Sigmoid colon (tissue), 7 donors: Measurements from ENCODE around the gene P2RX3. TPM values are rescaled to one million over a fixed set of nuclear protein-coding genes. Genes with fewer than 3 reads are reported as not detected.

Experiments
- DNase-seq: peaks from one replicate; pipeline ENCODE4 v3.0.0-alpha.2; 2019
- H3K27ac ChIP-seq, 4 donors: fragments of 200-600 bp; sonication (generic); one replicate each; pipeline ENCODE4 v1.5.1; 2016 to 2019; ENCODE audit warnings: mild to moderate bottlenecking in 1 of 4
- H3K27me3 ChIP-seq, 3 donors: fragments of 200-600 bp; sonication (generic); one replicate each; pipeline ENCODE4 v1.5.1; 2019; ENCODE audit warnings: mild to moderate bottlenecking in 1 of 3
- H3K36me3 ChIP-seq, 4 donors: fragments of 200-600 bp; sonication (generic); one replicate each; pipeline ENCODE4 v1.5.1; 2016 to 2019
- H3K4me1 ChIP-seq, 4 donors: fragments of 200-600 bp; sonication (generic); one replicate each; pipeline ENCODE4 v1.5.1; 2017 to 2019
- H3K4me3 ChIP-seq, 4 donors: fragments of 200-600 bp; sonication (generic); one replicate each; pipeline ENCODE4 v1.5.1; 2017 to 2019; ENCODE audit warnings: mild to moderate bottlenecking in 2 of 4, moderate library complexity in 1 of 4
- H3K9me3 ChIP-seq, 4 donors: fragments of 200-600 bp in 3 of 4; sonication (generic) in 3 of 4; one replicate each; pipeline versions ENCODE4 v1.5.1 to v1.6.1; 2013 to 2019
- EP300 ChIP-seq, 4 donors: sonication (generic); formaldehyde crosslinking; IDR thresholded peaks; one replicate each; pipeline ENCODE4 v1.6.1; 2017; ENCODE audit warnings: antibody characterized with exemption in 4 of 4
- POLR2A ChIP-seq, 2 donors: fragments of 450-650 bp; IDR thresholded peaks; one replicate each; pipeline ENCODE4 v1.6.1; 2016; ENCODE audit warnings: antibody characterized with exemption in 2 of 2, mild to moderate bottlenecking in 2 of 2, moderate library complexity in 2 of 2
- POLR2AphosphoS5 ChIP-seq, 4 donors: sonication (generic); formaldehyde crosslinking; IDR thresholded peaks; one replicate each; pipeline ENCODE4 v1.6.1; 2017; ENCODE audit warnings: antibody characterized with exemption in 4 of 4
- WGBS, 2 donors: extraction: QIAGEN DNeasy Blood & Tissue Kit; methylation state at CpG; one replicate each; pipeline ENCODE4 v1.1.7; 2013; 5-methylcytosine and 5-hydroxymethylcytosine counted together
- intact Hi-C: fragments of 100-400 bp; cut with DNase I; formaldehyde crosslinking; loops from one replicate; pipeline ENCODE4 v1.15.1; 2023
- polyA plus RNA-seq, 3 donors: library from polyadenylated mRNA; stranded (reverse); fragments of 200-250 nt; gene quantifications; one replicate each; pipeline ENCODE4 v1.2.3, GENCODE V29; 2013
- total RNA-seq, 4 donors: library from RNA; depleted of rRNA; stranded (reverse); fragments of >200 nt; gene quantifications; one replicate each; pipeline ENCODE4 v1.1.0, GENCODE V29; 2016
- TF ChIP-seq, protein P1 (sequence below), 4 experiments: fragments of 450-650 bp in 3 of 4; fragments of 200-600 bp in 1 of 4; IDR thresholded peaks; one replicate each; pipeline ENCODE4 v1.5.1; 2016 to 2019; ENCODE audit warnings: antibody characterized with exemption in 4 of 4, mild to moderate bottlenecking in 3 of 4, moderate library complexity in 2 of 4
- donor health status: healthy with polysubstance abuse.
- donor health status: Bipolar disorder and iron deficiency.
- donor health status: healthy.

The P2RX3 gene
- total and polyA plus RNA-seq, 7 donors = 0.07 to 0.36 TPM; not detected in 5

DNA sequence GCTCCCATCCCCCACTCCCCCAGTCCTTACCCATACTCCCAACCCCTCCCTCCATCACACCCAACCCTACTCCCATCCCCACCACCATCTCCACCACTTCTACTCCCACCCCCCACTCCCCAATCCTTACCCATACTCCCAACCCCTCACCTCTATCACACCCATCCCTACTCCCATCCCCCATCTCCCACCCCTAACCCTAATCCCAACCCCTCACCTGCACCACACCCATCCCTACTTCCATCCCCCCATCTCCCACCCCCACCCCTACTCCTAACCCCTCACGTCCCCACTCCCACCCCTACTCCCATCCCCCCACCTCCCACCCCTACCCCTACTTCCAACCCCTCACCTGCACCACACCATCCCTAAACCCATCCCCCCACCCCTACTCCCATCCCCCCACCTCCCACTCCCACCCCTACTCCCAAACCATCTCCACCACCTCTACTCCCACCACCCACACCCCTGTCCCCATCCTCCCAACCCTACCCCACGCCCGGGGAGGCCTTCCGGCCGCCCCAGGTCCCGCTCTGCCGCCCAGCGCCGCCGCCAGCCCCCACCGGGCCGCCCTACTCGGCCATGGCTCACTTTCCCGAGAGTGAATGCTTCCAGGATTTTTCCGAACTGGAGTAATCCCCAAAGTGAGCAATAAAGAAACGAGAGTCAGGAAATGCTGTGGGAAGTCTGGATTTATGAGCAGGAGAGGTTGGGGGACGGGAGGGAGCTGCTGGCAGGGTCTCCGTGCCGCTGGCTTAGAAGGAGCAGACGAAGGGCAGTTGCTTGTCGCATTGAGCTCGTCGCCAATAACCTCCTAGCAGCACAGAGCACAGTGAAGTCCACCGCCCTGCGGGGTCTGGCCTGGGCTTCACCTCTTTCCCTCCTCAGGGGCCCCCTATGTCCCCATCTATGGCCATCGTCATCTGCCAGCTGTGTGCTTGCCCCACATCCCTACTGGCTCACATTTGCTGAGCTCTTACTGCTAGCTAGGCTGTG lies 38.2 kb downstream of the P2RX3 start:
- no peaks in the 10 kb centered on the region for H3K4me1 ChIP-seq
- intact Hi-C loops = no loop called here
- no peak overlapping the region for H3K4me3 ChIP-seq
- no peaks in the 10 kb centered on the region for H3K36me3 ChIP-seq
- no peaks in the 10 kb centered on the region for H3K9me3 ChIP-seq
- no peak for DNase-seq
- WGBS, 2 donors = 68% methylated on average over 26 of the region's 26 CpGs
- no peak overlapping the region for H3K27ac ChIP-seq
- TF ChIP-seq EP300 (IDR thresholded peaks at IDR 0.05) (no peak), POLR2AphosphoS5 (IDR thresholded peaks at IDR 0.05) (no peak), POLR2A (IDR thresholded peaks at IDR 0.05) (no peak)
- TF ChIP-seq, protein P1, sequence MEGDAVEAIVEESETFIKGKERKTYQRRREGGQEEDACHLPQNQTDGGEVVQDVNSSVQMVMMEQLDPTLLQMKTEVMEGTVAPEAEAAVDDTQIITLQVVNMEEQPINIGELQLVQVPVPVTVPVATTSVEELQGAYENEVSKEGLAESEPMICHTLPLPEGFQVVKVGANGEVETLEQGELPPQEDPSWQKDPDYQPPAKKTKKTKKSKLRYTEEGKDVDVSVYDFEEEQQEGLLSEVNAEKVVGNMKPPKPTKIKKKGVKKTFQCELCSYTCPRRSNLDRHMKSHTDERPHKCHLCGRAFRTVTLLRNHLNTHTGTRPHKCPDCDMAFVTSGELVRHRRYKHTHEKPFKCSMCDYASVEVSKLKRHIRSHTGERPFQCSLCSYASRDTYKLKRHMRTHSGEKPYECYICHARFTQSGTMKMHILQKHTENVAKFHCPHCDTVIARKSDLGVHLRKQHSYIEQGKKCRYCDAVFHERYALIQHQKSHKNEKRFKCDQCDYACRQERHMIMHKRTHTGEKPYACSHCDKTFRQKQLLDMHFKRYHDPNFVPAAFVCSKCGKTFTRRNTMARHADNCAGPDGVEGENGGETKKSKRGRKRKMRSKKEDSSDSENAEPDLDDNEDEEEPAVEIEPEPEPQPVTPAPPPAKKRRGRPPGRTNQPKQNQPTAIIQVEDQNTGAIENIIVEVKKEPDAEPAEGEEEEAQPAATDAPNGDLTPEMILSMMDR (IDR thresholded peaks at IDR 0.05) = no peak
- peaks cover 0 to 4% (median 0%) of the 10 kb centered on the region in 3 donors for H3K27me3 ChIP-seq

DNA sequence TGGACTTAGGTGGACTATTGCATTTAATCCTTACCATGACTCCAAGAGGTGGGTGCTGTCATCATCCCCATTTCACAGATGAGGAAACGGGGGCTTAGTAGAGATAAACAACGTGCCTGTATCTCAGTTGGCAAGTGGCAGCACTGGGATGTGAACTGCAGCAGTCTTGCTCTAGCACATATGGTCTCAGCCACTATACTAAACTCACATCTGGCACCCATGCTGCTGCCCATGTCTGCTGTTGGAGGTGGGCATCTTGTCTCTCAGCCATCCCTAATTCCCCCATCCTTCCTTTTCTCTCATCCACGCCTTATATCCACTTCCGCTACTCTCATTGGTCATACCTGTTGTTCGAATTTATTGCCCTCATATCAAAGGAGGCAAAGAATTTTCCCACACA lies 39.0 kb downstream of the P2RX3 start:
- DNase-seq = no peak
- no peaks in the 10 kb centered on the region for H3K9me3 ChIP-seq
- no peak overlapping the region for H3K4me3 ChIP-seq
- peaks cover 0 to 4% (median 0%) of the 10 kb centered on the region in 3 donors for H3K27me3 ChIP-seq
- H3K36me3 ChIP-seq = no peaks in the 10 kb centered on the region
- no peak overlapping the region for H3K27ac ChIP-seq
- TF ChIP-seq POLR2A (IDR thresholded peaks at IDR 0.05) (no peak), EP300 (IDR thresholded peaks at IDR 0.05) (no peak), POLR2AphosphoS5 (IDR thresholded peaks at IDR 0.05) (no peak)
- TF ChIP-seq, protein P1 (IDR thresholded peaks at IDR 0.05) = no peak
- H3K4me1 ChIP-seq = no peaks in the 10 kb centered on the region
- 35 to 71% methylated on average over 5 of the region's 5 CpGs for WGBS, 2 donors
- intact Hi-C loops = no loop called here

DNA sequence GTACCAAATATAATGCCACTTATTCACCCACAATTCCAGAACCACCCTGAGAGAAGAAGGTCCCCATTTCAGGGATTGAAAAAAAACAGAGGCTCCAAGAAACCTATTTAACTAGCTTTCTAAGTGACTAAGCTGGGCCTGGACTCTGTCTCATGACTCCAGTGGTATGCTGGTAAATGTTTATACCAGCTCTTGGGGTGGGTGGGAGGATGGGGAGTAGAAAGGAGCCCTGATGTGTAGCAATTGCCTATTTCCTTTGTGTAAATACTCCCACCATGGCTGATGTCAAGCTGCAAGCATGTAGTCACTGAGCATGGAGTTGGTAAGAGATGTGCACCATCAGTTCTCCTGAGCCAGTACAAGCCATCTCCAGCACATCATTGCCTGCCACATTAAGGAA lies 40.0 kb downstream of the P2RX3 start:
- no peaks in the 10 kb centered on the region for H3K36me3 ChIP-seq
- H3K9me3 ChIP-seq = no peaks in the 10 kb centered on the region
- no peak overlapping the region for H3K4me3 ChIP-seq
- no peaks in the 10 kb centered on the region for H3K4me1 ChIP-seq
- H3K27ac ChIP-seq = no peak overlapping the region
- DNase-seq = no peak
- intact Hi-C loops = no loop called here
- TF ChIP-seq POLR2A (IDR thresholded peaks at IDR 0.05) = no peak
- TF ChIP-seq EP300 (IDR thresholded peaks at IDR 0.05) = no peak
- TF ChIP-seq, protein P1 (IDR thresholded peaks at IDR 0.05) = no peak
- TF ChIP-seq POLR2AphosphoS5 (IDR thresholded peaks at IDR 0.05) = no peak
- peaks cover 0 to 4% (median 0%) of the 10 kb centered on the region in 3 donors for H3K27me3 ChIP-seq

DNA sequence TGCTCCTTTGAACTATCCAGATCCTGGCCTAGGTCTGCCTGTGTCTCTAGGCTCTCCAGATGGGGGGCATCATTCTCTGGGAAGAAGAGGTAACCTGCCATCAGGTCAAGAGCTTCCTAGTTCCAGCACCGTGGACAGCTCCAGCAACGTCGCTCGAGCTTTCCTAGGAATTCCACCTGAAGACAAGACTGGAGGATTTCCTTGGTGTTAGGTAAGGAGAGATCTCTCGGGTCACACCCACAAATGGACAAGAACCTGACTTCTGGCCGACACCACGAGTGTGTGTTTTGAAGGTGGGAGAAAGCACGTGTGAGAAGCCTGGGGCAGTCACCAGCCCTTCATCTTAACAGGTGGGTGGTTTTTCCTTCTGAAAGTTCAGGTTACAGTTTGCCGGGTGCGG lies 41.6 kb downstream of the P2RX3 start:
- H3K27me3 ChIP-seq = peaks cover 0 to 4% (median 0%) of the 10 kb centered on the region in 3 donors
- no peak overlapping the region for H3K27ac ChIP-seq
- no peaks in the 10 kb centered on the region for H3K36me3 ChIP-seq
- no peaks in the 10 kb centered on the region for H3K4me1 ChIP-seq
- intact Hi-C loops = no loop called here
- no peak for DNase-seq
- 29 to 32% methylated on average over 10 of the region's 10 CpGs for WGBS, 2 donors
- H3K4me3 ChIP-seq = no peak overlapping the region
- no peaks in the 10 kb centered on the region for H3K9me3 ChIP-seq
- no peak for TF ChIP-seq EP300 (IDR thresholded peaks at IDR 0.05)
- TF ChIP-seq POLR2AphosphoS5 (IDR thresholded peaks at IDR 0.05) = no peak
- no peak for TF ChIP-seq POLR2A (IDR thresholded peaks at IDR 0.05)
- TF ChIP-seq, protein P1 (IDR thresholded peaks at IDR 0.05) = no peak
